Fibroblast of lung (primary cell): ENCODE results near the gene EXOC5. TPM values are rescaled to one million over a fixed set of nuclear protein-coding genes. Genes with fewer than 3 reads are reported as not detected.

Experiments
- DNase-seq, 2 donors: peaks; one replicate each; pipeline versions ENCODE4 v3.0.0 to v3.0.0-alpha.2; 2010; ENCODE audit warnings: low read depth in 2 of 2
- H2AFZ ChIP-seq: 2 replicates; pipeline ENCODE4 v1.5.1; 2012; ENCODE audit warnings: low read length, control low read depth, inconsistent platforms
- H3K27ac ChIP-seq: 2 replicates; pipeline ENCODE4 v1.5.1; 2011; ENCODE audit warnings: low read length, control low read depth; ENCODE audit not compliant: insufficient read depth
- H3K27me3 ChIP-seq: 2 replicates; pipeline ENCODE4 v1.5.1; 2011; ENCODE audit warnings: mild to moderate bottlenecking, low read length; ENCODE audit not compliant: control insufficient read depth, insufficient read depth
- H3K36me3 ChIP-seq: 2 replicates; pipeline ENCODE4 v1.5.1; 2011; ENCODE audit warnings: low read length; ENCODE audit not compliant: control insufficient read depth, insufficient read depth
- H3K4me1 ChIP-seq: 2 replicates; pipeline ENCODE4 v1.5.1; 2011; ENCODE audit warnings: low read length; ENCODE audit not compliant: control insufficient read depth, insufficient read depth; ENCODE audit errors: extremely low read depth
- H3K4me2 ChIP-seq: 2 replicates; pipeline ENCODE4 v1.5.1; 2011; ENCODE audit warnings: low read length, control low read depth; ENCODE audit not compliant: insufficient read depth; ENCODE audit errors: extremely low read depth
- H3K4me3 ChIP-seq, 4 experiments: fragments of 200-600 bp in 1 of 4; sonication (generic) in 1 of 4; replicated peaks in 1 of 4; 2 replicates each; pipeline ENCODE4 v1.5.1; 2011 to 2016; ENCODE audit warnings: low read length in 4 of 4, low read depth in 3 of 4, mild to moderate bottlenecking in 3 of 4, control low read depth in 2 of 4, inconsistent platforms in 1 of 4, mixed read lengths in 1 of 4; ENCODE audit not compliant: insufficient read depth in 1 of 4; ENCODE audit errors: control extremely low read depth in 1 of 4
- H3K79me2 ChIP-seq: 2 replicates; pipeline ENCODE4 v1.5.1; 2012; ENCODE audit warnings: mild to moderate bottlenecking, low read length, inconsistent platforms; ENCODE audit not compliant: control insufficient read depth, insufficient read depth
- H3K9ac ChIP-seq: 2 replicates; pipeline ENCODE4 v1.5.1; 2011; ENCODE audit warnings: mild to moderate bottlenecking, low read length, control low read depth; ENCODE audit not compliant: insufficient read depth
- H3K9me3 ChIP-seq: 2 replicates; pipeline ENCODE4 v1.5.1; 2012; ENCODE audit warnings: low read depth, low read length; ENCODE audit not compliant: control insufficient read depth, insufficient read depth
- H4K20me1 ChIP-seq: 2 replicates; pipeline ENCODE4 v1.5.1; 2011; ENCODE audit warnings: low read length; ENCODE audit not compliant: control insufficient read depth, insufficient read depth; ENCODE audit errors: extremely low read depth
- CTCF ChIP-seq, 2 donors: IDR thresholded peaks in 1 of 2; conservative IDR thresholded peaks in 1 of 2; 1 replicate in 1 of 2; 2 replicates in 1 of 2; pipeline ENCODE4 v1.5.1; 2011 to 2012; ENCODE audit warnings: low read length in 2 of 2, control low read depth in 1 of 2, inconsistent platforms in 1 of 2, low read depth in 1 of 2, mild to moderate bottlenecking in 1 of 2
- EZH2 ChIP-seq: IDR thresholded peaks from 2 replicates; pipeline ENCODE4 v1.5.1; 2012; ENCODE audit warnings: low read length, control low read depth, mild to moderate bottlenecking; ENCODE audit errors: missing control alignments
- polyA plus RNA-seq, 2 donors: library from polyadenylated mRNA; depleted of rRNA in 1 of 2; stranded (reverse) in 1 of 2; unstranded in 1 of 2; fragments of >200 nt; gene quantifications; 2 replicates each; pipeline ENCODE4 v1.2.1, GENCODE V29; 2011 to 2012; ENCODE audit warnings: missing spikeins in 1 of 2
- total RNA-seq: library from RNA; depleted of rRNA; stranded (reverse); fragments of >200 nt; gene quantifications from 2 replicates; pipeline ENCODE4 v1.2.1, GENCODE V29; 2014

The EXOC5 gene
- total and polyA plus RNA-seq, 2 donors (not counting 1 experiment from before 2014, with no cell fraction given), result 38.0 to 84.0 TPM

DNA sequence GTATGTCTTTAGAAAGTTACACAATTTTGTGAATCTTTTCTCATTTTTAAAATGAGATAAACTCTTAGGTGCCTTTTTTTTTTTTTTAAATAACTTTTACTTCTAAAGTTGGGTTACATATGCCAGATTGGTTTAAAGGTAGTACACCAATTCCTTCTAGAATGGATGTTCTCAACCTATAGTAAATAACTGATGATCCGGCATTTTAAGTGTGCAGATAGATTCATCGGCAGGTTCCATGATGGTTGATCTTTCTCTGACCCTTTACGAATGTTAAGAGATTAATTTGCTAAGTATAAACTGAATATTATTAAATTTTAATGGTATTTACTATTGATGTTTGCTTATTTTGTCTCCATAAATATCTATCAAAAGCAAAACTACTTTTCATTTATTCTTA, 8.4 kb upstream of the EXOC5 start:
- no peak overlapping the region for H2AFZ ChIP-seq
- no peaks in the 10 kb centered on the region for H3K27me3 ChIP-seq
- H4K20me1 ChIP-seq, result no peaks in the 10 kb centered on the region
- TF ChIP-seq EZH2 (no peak), CTCF (conservative IDR thresholded peaks at IDR 0.05 in 1 of 2, IDR thresholded peaks at IDR 0.05 in 1 of 2; ENCODE audit: low read depth in 1 of 2, low read length in 2 of 2) (no peak)
- no peak overlapping the region for H3K9ac ChIP-seq
- DNase-seq, result no peak
- peaks cover 6% of the 10 kb centered on the region for H3K36me3 ChIP-seq
- no peak overlapping the region for H3K27ac ChIP-seq
- H3K4me3 ChIP-seq, result no peak overlapping the region
- no peaks in the 10 kb centered on the region for H3K9me3 ChIP-seq
- no peak overlapping the region for H3K4me2 ChIP-seq
- H3K79me2 ChIP-seq, result peaks cover 14% of the 10 kb centered on the region
- no peaks in the 10 kb centered on the region for H3K4me1 ChIP-seq

DNA sequence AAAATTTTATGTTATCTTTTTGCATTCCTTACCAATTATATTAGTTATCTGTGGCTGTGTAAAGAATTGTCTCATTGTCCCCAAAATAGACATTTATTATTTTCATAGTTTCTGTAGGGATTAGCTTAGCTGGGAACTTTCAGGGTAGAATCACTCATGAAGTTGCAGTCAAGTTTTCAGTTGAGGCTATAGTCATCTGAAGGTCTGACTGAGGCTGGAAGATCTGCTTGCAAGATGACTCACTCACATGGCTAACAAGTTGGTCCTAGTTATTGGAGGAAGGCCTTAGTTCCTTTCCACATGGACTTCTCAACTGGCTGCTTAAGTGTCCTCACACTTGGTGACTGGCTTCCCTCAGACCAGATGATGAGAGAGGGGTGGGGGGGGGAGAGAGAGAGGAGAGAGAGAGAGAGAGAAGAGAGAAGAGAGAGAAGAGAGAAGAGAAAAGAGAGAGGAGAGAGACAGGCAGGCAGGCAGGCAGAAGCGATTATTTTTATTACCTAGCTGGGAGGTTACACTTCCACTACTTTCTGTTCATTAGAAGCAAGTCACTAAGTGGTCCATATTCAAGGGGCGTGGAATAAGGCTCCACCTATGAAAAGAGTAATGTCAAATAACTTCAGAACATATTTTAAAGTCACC, 6.4 kb upstream of the EXOC5 start:
- no peak overlapping the region for H3K27ac ChIP-seq
- TF ChIP-seq CTCF (conservative IDR thresholded peaks at IDR 0.05 in 1 of 2, IDR thresholded peaks at IDR 0.05 in 1 of 2; ENCODE audit: low read depth in 1 of 2, low read length in 2 of 2) (no peak), EZH2 (no peak)
- no peak overlapping the region for H3K9ac ChIP-seq
- H3K9me3 ChIP-seq, result no peaks in the 10 kb centered on the region
- H3K4me2 ChIP-seq, result no peak overlapping the region
- no peaks in the 10 kb centered on the region for H3K27me3 ChIP-seq
- H3K4me1 ChIP-seq, result no peaks in the 10 kb centered on the region
- peak in 1 of 2 donors; percentile 42 for DNase-seq
- no peaks in the 10 kb centered on the region for H4K20me1 ChIP-seq
- H3K4me3 ChIP-seq, result no peak overlapping the region
- no peak overlapping the region for H2AFZ ChIP-seq
- H3K79me2 ChIP-seq, result peaks cover 32% of the 10 kb centered on the region
- H3K36me3 ChIP-seq, result peaks cover 6% of the 10 kb centered on the region

- TF ChIP-seq EZH2, result no peak
- TF ChIP-seq CTCF (conservative IDR thresholded peaks at IDR 0.05 in 1 of 2, IDR thresholded peaks at IDR 0.05 in 1 of 2; ENCODE audit: low read depth in 1 of 2, low read length in 2 of 2), result no peak
- Histone ChIP-seq H3K9ac (no peak overlapping the region), H2AFZ (no peak overlapping the region), H3K27ac (no peak overlapping the region), H3K4me1 (no peaks in the 10 kb centered on the region), H3K4me2 (no peak overlapping the region), H4K20me1 (no peaks in the 10 kb centered on the region), H3K27me3 (no peaks in the 10 kb centered on the region), H3K36me3 (peaks cover 6% of the 10 kb centered on the region), H3K4me3 (no peak overlapping the region), H3K79me2 (peaks cover 35% of the 10 kb centered on the region), H3K9me3 (no peaks in the 10 kb centered on the region)
- DNase-seq, result peak in 1 of 2 donors; percentile 58
These were observed 5.8 kb upstream of the EXOC5 start for GRCh38 chr14:57274551-57274950.
